ENCODE results near the gene PCSK1N.

PCSK1N gene

GRCh38 chrX:48791063-48791820 is 44.2 kb downstream of the PCSK1N start:
- in situ Hi-C loops (cut with MboI; ENCODE audit: low sequenced_read_pairs) = no loop called here

GRCh38 chrX:48790477-48790876 is 44.9 kb downstream of the PCSK1N start:
- in situ Hi-C loops (cut with MboI; ENCODE audit: low sequenced_read_pairs) = no loop called here

GRCh38 chrX:48789366-48790220 is 45.8 kb downstream of the PCSK1N start:
- in situ Hi-C loops (cut with MboI; ENCODE audit: low sequenced_read_pairs) = no loop called here

- in situ Hi-C loops (cut with MboI; ENCODE audit: low sequenced_read_pairs) = no loop called here
These were observed 47.6 kb downstream of the PCSK1N start for GRCh38 chrX:48787505-48788443.

GRCh38 chrX:48786825-48787504 is 48.4 kb downstream of the PCSK1N start:
- in situ Hi-C loops (cut with MboI; ENCODE audit: low sequenced_read_pairs) = no loop called here

- in situ Hi-C loops (cut with MboI; ENCODE audit: low sequenced_read_pairs) = no loop called here
These were observed 49.0 kb downstream of the PCSK1N start, which contains the start of gene GATA1 for GRCh38 chrX:48786341-48786800. GATA1 (plus strand) TSS chrX:48786590; CDS start chrX:48791110, 4,520 bp downstream.

- in situ Hi-C loops (cut with MboI; ENCODE audit: low sequenced_read_pairs) = no loop called here
These were observed 49.7 kb downstream of the PCSK1N start for GRCh38 chrX:48785540-48786214.

- in situ Hi-C loops (cut with MboI; ENCODE audit: low sequenced_read_pairs) = no loop called here
These were observed 50.2 kb downstream of the PCSK1N start for GRCh38 chrX:48785186-48785539.

- in situ Hi-C loops (cut with MboI; ENCODE audit: low sequenced_read_pairs) = no loop called here
These were observed 50.7 kb downstream of the PCSK1N start for GRCh38 chrX:48784726-48785125.

GRCh38 chrX:48782795-48783194 is 52.6 kb downstream of the PCSK1N start:
- in situ Hi-C loops (cut with MboI; ENCODE audit: low sequenced_read_pairs) = no loop called here

- in situ Hi-C loops (cut with MboI; ENCODE audit: low sequenced_read_pairs) = no loop called here
These were observed 53.2 kb downstream of the PCSK1N start for GRCh38 chrX:48782216-48782615.

- in situ Hi-C loops (cut with MboI; ENCODE audit: low sequenced_read_pairs) = no loop called here
These were observed 53.7 kb downstream of the PCSK1N start for GRCh38 chrX:48781705-48782104.
